HT1080 (cell line): ENCODE measurements around the gene SLC22A3. TPM values are rescaled to one million over a fixed set of nuclear protein-coding genes. Genes with fewer than 3 reads are reported as not detected.
A peak's percentile ranks its signal among the peaks of the same experiment; 100 is the strongest.
"Not testable (repeated sequence)": the region's sequence is repeated elsewhere in the genome, so short reads cannot be mapped to it uniquely, and the experiment has no call there.

ENCODE experiments used
- DNase-seq: peaks from one replicate; pipeline ENCODE4 v3.0.0-alpha.2; 2015; ENCODE audit warnings: low read depth
- total RNA-seq: library from RNA; depleted of rRNA; stranded (reverse); fragments of >200 nt; shearing (Covaris generic); gene quantifications from 2 replicates; pipeline ENCODE4 v1.2.3, GENCODE V29; 2014

The SLC22A3 gene
- total RNA-seq, 1 experiment from 2014 or later, result not detected

- no peak for DNase-seq
Observed at GRCh38 chr6:160368670-160369069, 20.5 kb downstream of the SLC22A3 start.

DNA sequence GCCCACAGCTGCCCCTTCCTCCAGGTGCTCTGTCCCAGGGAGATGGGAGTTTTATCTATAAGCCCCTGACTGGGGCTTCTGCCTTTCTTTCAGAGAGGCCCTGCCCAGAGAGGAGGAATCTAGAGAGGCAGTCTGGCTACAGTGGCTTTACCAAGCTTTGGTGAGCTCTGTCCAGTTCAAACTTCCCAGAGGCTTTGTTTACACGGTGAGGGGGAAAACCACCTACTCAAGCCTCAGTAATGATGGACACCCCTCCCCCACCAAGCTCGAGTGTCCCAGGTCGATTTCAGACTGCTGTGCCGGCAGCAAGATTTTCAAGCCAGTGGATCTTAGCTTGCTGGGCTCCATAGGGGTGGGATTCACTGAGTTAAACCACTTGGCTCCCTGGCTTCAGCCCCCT lies 25.4 kb downstream of the SLC22A3 start:
- not testable (repeated sequence) for DNase-seq

DNA sequence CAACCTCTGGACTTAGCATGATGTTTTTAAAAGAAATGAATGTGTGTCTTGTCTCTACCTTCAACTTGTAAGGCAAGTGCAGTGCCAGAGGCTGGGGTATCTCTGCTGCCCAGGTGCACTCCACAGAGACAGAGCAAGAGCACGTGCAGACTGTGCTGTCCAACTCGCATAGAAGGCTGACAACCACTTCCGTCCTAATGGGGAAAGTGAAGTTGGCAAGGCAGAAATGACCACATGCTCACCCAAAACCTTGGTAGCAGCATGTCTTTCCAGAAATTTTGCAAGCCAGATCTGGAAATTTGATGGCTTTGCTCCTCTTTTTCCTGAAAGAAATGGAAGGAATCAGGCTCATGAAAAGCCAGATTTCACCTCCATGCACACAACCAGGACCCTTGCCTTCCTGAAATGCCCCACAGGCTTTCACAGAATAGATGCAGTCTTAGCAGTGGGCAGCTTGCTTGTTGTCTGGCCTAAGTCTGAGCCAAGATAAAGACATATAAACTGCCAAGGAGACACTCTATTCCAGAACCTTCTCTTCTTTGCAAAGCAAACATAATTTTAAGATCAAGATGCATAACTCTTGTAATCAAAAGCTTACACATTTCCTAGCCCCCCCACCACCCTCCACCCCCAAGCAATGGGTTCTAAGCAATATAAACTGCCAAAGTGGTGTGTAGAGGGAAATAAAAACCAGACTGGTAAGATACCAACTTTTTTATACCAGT lies 26.8 kb downstream of the SLC22A3 start:
- no peak for DNase-seq

DNA sequence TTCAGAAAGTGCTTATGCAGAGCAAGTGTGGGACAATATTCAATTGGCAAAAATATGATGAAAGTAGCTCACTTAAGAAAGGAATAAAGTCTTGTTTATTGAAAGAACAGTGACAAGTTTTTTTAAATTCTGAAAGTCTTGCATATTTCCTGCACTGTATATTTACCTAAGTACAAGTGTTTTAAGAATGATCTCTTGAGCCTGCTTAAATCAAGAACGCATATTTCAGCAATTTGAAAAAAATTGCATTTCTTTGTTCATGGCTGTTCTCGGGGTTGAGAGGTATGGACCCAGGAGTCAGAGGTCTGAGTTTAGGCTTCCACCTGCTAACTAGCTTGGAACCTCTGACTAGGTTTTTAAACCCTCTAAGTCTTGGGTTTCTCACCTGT lies 27.4 kb downstream of the SLC22A3 start:
- no peak for DNase-seq

GRCh38 chr6:160376445-160376844 lies 28.3 kb downstream of the SLC22A3 start:
- DNase-seq, result no peak

DNA sequence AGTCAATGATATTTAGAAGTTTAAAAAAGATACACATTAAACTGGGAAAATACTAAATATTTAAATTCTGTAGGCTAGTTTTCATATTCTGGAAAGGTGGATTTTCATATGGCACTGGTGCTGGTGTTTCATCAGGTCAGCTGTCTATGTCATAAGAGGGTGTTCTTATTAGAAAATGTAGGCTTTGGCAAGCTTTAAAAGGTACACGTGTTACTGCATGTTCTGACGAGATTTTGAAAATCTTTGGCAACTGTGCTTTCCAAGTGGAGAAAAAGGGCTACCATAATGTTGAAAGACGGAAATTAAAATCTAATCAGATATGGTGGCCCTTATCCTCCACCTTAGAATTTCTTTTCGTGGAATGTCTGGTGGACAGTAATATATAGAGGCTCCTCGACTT lies 30.0 kb downstream of the SLC22A3 start:
- no peak for DNase-seq

DNA sequence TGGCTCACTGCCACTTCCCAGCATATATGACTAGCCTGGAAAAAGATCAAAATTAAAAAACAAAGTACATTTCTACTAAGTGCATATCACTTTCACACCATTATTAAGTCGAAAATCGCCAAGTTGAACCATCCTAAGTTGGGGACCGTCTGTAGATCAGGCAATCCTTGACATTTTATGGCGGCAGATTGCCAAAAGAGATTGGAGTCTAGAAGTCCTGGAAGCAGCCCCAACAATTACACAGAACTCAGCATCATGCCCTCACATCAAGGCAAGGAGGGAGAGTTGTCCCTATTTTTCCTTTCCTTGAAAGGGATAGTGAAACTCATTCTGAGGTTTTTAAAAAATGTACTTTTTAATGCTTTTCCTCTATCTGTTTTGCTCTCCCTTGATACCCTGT lies 30.7 kb downstream of the SLC22A3 start:
- no peak for DNase-seq

DNA sequence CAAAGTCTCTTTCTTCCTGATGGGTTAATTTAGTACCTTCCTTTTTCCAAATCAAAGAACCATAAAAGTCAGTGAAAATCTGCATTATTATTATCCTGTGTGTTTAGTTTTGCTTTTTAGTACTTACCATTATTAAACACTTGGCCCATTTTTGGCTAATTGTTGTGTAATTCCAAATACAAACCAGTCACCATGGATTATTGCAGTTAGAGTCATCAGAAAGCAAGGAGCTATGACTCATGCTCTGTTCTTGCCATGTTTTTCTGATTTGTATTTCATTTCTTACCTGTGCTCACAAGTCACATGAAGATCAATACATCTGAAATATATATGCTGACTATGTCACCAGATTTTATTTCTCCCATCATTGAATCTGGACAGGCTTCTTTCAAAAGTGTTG lies 31.3 kb downstream of the SLC22A3 start:
- peak; percentile 53 for DNase-seq

DNA sequence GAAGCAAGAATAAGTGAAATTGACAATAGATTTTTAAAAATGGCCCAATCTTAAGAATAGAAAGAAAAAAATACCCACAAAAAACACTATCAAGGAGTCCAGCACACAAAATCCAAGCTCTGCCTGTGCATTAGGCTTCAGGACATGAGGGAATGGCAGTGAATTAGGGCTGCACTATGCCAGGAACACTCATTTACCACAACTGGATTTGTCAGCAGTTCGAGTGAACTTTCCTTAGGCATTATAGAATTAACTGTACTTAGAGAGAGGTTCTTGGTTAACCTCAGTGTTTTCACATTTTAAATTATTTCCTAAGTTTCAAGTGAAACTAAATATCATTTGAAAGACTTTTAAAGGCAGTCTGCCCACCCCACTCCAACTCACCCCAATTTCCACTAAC lies 34.8 kb downstream of the SLC22A3 start:
- DNase-seq, result no peak

- peak; percentile 73 for DNase-seq
Observed at GRCh38 chr6:160386869-160387530, 38.8 kb downstream of the SLC22A3 start.

DNA sequence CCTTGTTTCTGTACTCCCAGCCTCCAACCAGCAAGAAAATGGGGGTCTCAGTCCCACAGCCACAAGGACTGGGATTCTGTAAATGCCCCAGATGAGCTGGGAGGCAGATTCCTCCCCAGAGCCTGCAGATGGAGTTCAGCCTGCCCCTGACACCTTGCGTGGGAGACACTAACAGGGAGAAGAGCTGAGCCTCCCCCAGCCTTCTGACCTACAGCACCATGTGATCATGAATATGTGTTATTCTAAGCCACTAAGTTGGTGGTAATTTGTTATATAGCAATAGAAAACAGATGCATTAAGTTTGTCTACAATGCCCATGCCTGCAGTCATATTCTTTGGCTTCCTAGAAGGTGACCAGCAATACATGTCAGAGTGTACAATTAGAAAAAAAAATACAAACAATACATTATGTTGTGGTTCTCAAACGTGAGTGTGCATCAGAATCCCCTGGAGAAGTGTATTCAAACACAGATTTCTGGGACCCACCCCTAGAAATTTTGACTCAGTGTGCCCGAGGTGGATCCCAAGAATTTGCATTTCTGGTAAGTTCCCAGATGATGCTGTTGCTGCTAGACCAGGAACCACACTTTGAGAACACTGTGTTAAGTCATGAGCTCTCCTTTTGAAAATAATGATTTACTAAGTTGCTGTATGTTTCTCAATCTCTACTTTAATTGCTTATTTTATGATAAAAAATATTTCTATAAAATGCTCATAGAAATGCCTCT lies 39.9 kb downstream of the SLC22A3 start:
- no peak for DNase-seq

DNA sequence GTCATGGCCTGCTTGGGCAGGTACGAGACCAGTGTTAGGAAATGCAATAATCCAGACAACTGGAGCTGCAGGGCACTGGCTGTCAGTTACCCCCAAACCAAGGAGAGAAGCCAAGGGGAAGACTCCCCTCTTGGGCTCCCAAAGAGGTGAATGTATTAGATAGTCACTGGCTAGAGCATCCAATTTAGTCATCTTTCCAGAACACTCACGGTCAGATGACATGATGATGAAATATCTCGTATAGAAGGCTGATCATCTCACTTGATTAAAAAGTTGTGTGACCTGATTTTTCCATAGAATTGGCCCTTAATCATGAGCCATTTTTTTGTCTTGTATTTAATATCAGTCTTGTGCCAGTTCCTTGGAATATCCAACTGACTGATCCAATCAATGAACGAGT lies 40.7 kb downstream of the SLC22A3 start:
- DNase-seq, result no peak

DNA sequence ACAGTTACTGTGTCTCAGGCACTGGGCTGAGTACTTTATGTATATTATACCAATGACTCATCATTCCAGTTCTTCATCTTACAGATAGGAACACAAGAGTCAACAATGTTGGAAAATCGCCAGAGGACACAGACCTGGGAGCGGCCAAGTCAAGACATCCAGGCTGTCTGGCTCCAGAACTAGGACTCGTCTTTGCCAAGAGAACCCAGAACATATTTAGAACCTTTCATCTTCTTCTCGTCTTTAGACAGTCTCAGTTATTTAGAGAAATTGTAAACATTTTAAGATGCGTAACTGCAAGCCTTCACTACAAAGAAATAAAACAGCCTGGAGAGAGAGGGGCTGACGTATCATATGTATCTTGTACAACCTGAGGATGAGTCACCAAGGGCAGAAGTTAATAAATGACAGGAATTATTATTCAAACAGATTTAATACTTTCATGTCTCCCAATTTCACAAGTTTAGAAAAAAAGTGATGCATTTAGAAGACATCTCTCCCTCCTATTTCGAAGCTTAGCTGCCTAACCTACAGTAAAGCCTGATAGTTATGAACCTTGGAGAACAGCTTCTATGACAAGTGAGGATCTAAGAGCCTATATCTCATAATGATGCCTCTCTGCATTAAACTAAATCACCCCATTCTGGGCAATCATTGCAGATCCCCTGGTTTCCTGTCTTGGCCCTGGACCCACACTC lies 43.4 kb downstream of the SLC22A3 start:
- peak; percentile 40 for DNase-seq

- DNase-seq, result not testable (repeated sequence)
Observed at GRCh38 chr6:160393442-160393841, 45.3 kb downstream of the SLC22A3 start.

- no peak for DNase-seq
Observed at GRCh38 chr6:160393891-160394653, 45.9 kb downstream of the SLC22A3 start.

DNA sequence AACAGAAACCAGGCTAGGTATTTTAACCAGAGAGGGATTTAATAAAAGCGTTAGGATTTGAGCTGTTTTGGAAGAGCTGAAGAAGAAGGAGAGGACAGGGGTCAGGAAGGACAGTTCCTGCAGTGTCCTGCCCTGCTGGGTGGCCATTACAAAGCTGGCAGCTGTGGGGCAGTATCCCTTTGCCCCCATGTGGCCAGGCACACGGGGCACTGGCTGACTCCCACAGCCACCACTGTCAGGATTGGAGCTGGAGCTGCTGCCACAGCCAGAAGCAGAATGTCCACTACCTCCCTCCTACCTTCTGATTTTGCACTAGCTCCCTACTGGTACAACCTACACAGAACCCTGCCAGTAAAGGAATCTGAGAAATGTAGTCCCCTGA lies 46.5 kb downstream of the SLC22A3 start:
- no peak for DNase-seq

DNA sequence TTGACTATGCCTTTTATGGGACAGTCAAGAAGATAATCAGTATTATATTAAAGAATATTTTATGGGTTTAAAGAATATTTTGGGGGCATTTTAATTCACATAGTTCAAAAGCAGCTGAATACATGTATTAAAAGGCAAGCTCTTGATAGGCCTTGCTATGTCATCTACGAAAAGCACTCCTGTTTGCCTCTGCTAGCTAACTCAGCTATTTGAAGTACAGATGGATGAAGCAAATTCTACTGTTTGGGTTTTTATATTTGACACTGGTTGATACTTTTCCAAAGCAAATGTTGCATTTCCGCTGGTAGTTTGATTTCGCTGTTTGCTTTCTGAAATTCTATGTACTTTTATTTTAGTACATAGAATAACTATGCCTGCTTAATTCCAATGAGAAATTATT lies 47.0 kb downstream of the SLC22A3 start:
- DNase-seq, result no peak

GRCh38 chr6:160396292-160396691 lies 48.1 kb downstream of the SLC22A3 start:
- no peak for DNase-seq

- DNase-seq, result no peak
Observed at GRCh38 chr6:160398674-160399271, 50.6 kb downstream of the SLC22A3 start.

DNA sequence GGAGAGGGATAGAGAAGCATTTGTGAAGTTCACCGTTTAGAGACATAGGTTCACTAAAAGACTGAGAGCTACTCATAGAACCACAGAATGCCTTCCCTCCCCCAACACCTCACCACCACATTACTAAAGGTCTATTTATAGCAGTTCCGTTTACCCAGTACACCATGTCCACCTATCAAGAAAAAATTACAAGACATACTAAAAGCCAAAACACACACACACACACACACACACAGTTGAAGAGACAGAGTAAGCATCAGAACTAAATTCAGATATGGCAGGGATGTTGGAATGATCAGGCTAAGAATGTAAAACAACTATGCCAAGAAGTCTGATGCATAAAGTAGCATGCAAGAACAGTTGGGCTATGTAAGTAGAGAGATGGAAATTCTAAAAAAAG lies 52.3 kb downstream of the SLC22A3 start:
- DNase-seq, result peak; percentile 42

DNA sequence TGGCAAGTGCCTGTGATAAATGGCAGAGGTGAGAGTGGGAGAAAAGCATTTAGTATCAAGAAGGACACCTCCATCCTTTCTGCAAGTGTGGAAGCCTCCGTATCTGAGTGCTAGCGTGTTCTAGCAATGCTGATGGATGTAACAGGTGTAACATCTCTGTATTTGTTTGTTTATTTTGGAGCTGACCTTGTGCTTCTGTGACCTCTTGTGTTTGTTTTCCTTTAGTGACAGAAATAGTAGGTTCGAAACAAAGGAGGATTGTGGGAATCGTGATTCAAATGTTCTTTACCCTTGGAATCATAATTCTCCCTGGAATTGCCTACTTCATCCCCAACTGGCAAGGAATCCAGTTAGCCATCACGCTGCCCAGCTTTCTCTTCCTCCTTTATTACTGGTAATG lies 60.4 kb downstream of the SLC22A3 start:
- no peak for DNase-seq
